Left colon (tissue), 2 donors: ENCODE measurements around the gene ANTXR1. TPM values are rescaled to one million over a fixed set of nuclear protein-coding genes. Genes with fewer than 3 reads are reported as not detected.

Source experiments
- ATAC-seq: fragments of 200-7000 bp; cut with Tn5 transposase; one replicate; pipeline ENCODE4 v1.9.1; 2020; ENCODE audit warnings: mild to moderate bottlenecking, moderate library complexity
- DNase-seq, 2 donors: peaks; one replicate each; pipeline ENCODE4 v3.0.0-alpha.2; 2020
- intact Hi-C, 2 donors: fragments of 100-400 bp; cut with DNase I in 1 of 2; cut with micrococcal nuclease in 1 of 2; formaldehyde crosslinking; loops; one replicate each; pipeline versions ENCODE4 v1.11.2 to v1.14.0; 2022; cut with DNase I, micrococcal nuclease
- total RNA-seq, 2 donors: library from RNA; stranded (reverse); fragmentation: NEBNext Ultra II Directional; extraction: Animal tissue kit (Norgen Biotek cat#: 25700); gene quantifications; one replicate each; pipeline ENCODE4 v1.2.1, GENCODE V29; 2021
- donor health status: DM: no; HTN: no; CAD: no.
- donor health status: DM: yes; HTN: yes; CAD: no.

ANTXR1 gene
- total RNA-seq, 2 donors from 2014 or later = 13.8 to 17.3 TPM

- ATAC-seq = no peak
- intact Hi-C loops = no loop called here
These were observed 17.1 kb upstream of the ANTXR1 start for GRCh38 chr2:68995916-68996315.

GRCh38 chr2:68997401-68997800, 15.6 kb upstream of the ANTXR1 start:
- ATAC-seq = no peak
- intact Hi-C loops = no loop called here
- no peak for DNase-seq

More at GRCh38 chr2:68995916-68996315, 17.1 kb upstream of the ANTXR1 start:
- DNase-seq = no peak

- ATAC-seq (no peak), DNase-seq (no peak)
- intact Hi-C loops = no loop called here
These were observed 11.1 kb upstream of the ANTXR1 start for GRCh38 chr2:69001879-69002278.

GRCh38 chr2:69003731-69004130, 9.2 kb upstream of the ANTXR1 start:
- ATAC-seq = no peak
- DNase-seq = no peak
- intact Hi-C loops = no loop called here

- ATAC-seq (no peak), DNase-seq (no peak)
- intact Hi-C loops = no loop called here
These were observed 5.8 kb upstream of the ANTXR1 start for GRCh38 chr2:69007169-69007568.

GRCh38 chr2:69007603-69008002, 5.4 kb upstream of the ANTXR1 start:
- DNase-seq (no peak), ATAC-seq (no peak)
- intact Hi-C loops = no loop called here

- DNase-seq = no peak
- no peak for ATAC-seq
- intact Hi-C loops = no loop called here
These were observed 2.4 kb upstream of the ANTXR1 start for GRCh38 chr2:69010437-69011194.

- intact Hi-C loops = no loop called here
- ATAC-seq = no peak
These were observed 1.3 kb upstream of the ANTXR1 start for GRCh38 chr2:69011611-69012157.

GRCh38 chr2:69012310-69013141, 453 bp upstream of the ANTXR1 start:
- ATAC-seq (peak; percentile 49), DNase-seq (peak; percentile 49 to 71)
- intact Hi-C loops = no loop called here

More at GRCh38 chr2:69011611-69012157, 1.3 kb upstream of the ANTXR1 start:
- no peak for DNase-seq

GRCh38 chr2:69013840-69014821, 1.2 kb downstream of the ANTXR1 start:
- DNase-seq = peak in 1 of 2 donors; percentile 20
- intact Hi-C loops = no loop called here
- no peak for ATAC-seq

- no peak for DNase-seq
- intact Hi-C loops = no loop called here
- ATAC-seq = no peak
These were observed 4.1 kb downstream of the ANTXR1 start for GRCh38 chr2:69017080-69017479.

- ATAC-seq (no peak), DNase-seq (no peak)
- intact Hi-C loops = no loop called here
These were observed 4.9 kb downstream of the ANTXR1 start for GRCh38 chr2:69017835-69018234.

GRCh38 chr2:69018678-69019095, 5.7 kb downstream of the ANTXR1 start:
- intact Hi-C loops = no loop called here
- ATAC-seq (no peak), DNase-seq (no peak)

GRCh38 chr2:69020496-69021426, 7.8 kb downstream of the ANTXR1 start:
- ATAC-seq (peak; percentile 63), DNase-seq (no peak)
- intact Hi-C loops = no loop called here

GRCh38 chr2:69021727-69022126, 8.7 kb downstream of the ANTXR1 start:
- intact Hi-C loops = no loop called here
- DNase-seq = no peak
- no peak for ATAC-seq

GRCh38 chr2:69022548-69022947, 9.6 kb downstream of the ANTXR1 start:
- DNase-seq (no peak), ATAC-seq (peak; percentile 48)
- intact Hi-C loops = no loop called here

GRCh38 chr2:69023236-69023635, 10.3 kb downstream of the ANTXR1 start:
- ATAC-seq (no peak), DNase-seq (no peak)
- intact Hi-C loops = no loop called here

GRCh38 chr2:69026026-69026425, 13.0 kb downstream of the ANTXR1 start:
- DNase-seq = peak in 1 of 2 donors; percentile 24
- peak; percentile 94 for ATAC-seq

More at GRCh38 chr2:69026026-69026425, 13.0 kb downstream of the ANTXR1 start:
- intact Hi-C loops = loop anchor here in 1 of 2 donors (5.0 kb wide), 1 partner anchor 281 kb away; no protein-coding TSS in a partner anchor
